H9 (cell line): ENCODE results near the gene MYO7A. TPM values are rescaled to one million over a fixed set of nuclear protein-coding genes. Genes with fewer than 3 reads are reported as not detected.

Source experiments
- DNase-seq: peaks from one replicate; pipeline ENCODE4 v3.0.0-alpha.2; 2017
- H2AFZ ChIP-seq: one replicate; pipeline ENCODE4 v1.6.1; 2013; ENCODE audit warnings: mild to moderate bottlenecking, low read length, control low read depth, moderate library complexity
- H2AK5ac ChIP-seq: 2 replicates; pipeline ENCODE4 v1.6.1; 2013; ENCODE audit warnings: low read length, control low read depth, mixed read lengths; ENCODE audit not compliant: insufficient read length
- H2BK120ac ChIP-seq: one replicate; pipeline ENCODE4 v1.6.1; 2013; ENCODE audit warnings: low read depth, mild to moderate bottlenecking, low read length, control low read depth, inconsistent platforms; ENCODE audit not compliant: poor library complexity, severe bottlenecking
- H2BK12ac ChIP-seq: 2 replicates; pipeline ENCODE4 v1.6.1; 2013; ENCODE audit warnings: low read length, control low read depth, mixed read lengths, low read depth; ENCODE audit not compliant: insufficient read length
- H2BK15ac ChIP-seq: 2 replicates; pipeline ENCODE4 v1.6.1; 2013; ENCODE audit warnings: low read depth, low read length, control low read depth
- H2BK20ac ChIP-seq: one replicate; pipeline ENCODE4 v1.6.1; 2013; ENCODE audit warnings: low read depth, mild to moderate bottlenecking, low read length, control low read depth, inconsistent platforms; ENCODE audit not compliant: poor library complexity, severe bottlenecking
- H2BK5ac ChIP-seq: 2 replicates; pipeline ENCODE4 v1.6.1; 2013; ENCODE audit warnings: low read length, control low read depth, mixed read lengths; ENCODE audit not compliant: insufficient read length
- H3K14ac ChIP-seq: 2 replicates; pipeline ENCODE4 v1.6.1; 2013; ENCODE audit warnings: low read length, control low read depth; ENCODE audit not compliant: insufficient read depth
- H3K18ac ChIP-seq: 2 replicates; pipeline ENCODE4 v1.6.1; 2013; ENCODE audit warnings: low read depth, mild to moderate bottlenecking, mixed read lengths, low read length, control low read depth; ENCODE audit not compliant: insufficient read length
- H3K23ac ChIP-seq: 2 replicates; pipeline ENCODE4 v1.6.1; 2013; ENCODE audit warnings: low read length, control low read depth, mixed read lengths, low read depth; ENCODE audit not compliant: insufficient read length
- H3K23me2 ChIP-seq: 2 replicates; pipeline ENCODE4 v1.6.1; 2013; ENCODE audit warnings: low read depth, mild to moderate bottlenecking, mixed read lengths, low read length, control low read depth; ENCODE audit not compliant: insufficient read length, poor library complexity, severe bottlenecking
- H3K27ac ChIP-seq: 2 replicates; pipeline ENCODE4 v1.5.1; 2013; ENCODE audit warnings: low read length, control low read depth, mixed read lengths, low read depth; ENCODE audit not compliant: insufficient read length
- H3K27me3 ChIP-seq: 2 replicates; pipeline ENCODE4 v1.6.1; 2013; ENCODE audit warnings: low read length, control low read depth, inconsistent platforms; ENCODE audit not compliant: insufficient read depth
- H3K4ac ChIP-seq: 2 replicates; pipeline ENCODE4 v1.6.1; 2013; ENCODE audit warnings: low read depth, mild to moderate bottlenecking, control low read depth, inconsistent platforms, low read length, moderate library complexity
- H3K4me1 ChIP-seq: 2 replicates; pipeline ENCODE4 v1.6.1; 2013; ENCODE audit warnings: low read length, control low read depth, inconsistent platforms; ENCODE audit not compliant: insufficient read depth
- H3K4me2 ChIP-seq: 2 replicates; pipeline ENCODE4 v1.6.1; 2013; ENCODE audit warnings: low read length, control low read depth, mixed read lengths; ENCODE audit not compliant: insufficient read length, insufficient read depth
- H3K56ac ChIP-seq: 2 replicates; pipeline ENCODE4 v1.6.1; 2013; ENCODE audit warnings: low read depth, mild to moderate bottlenecking, mixed read lengths, low read length, control low read depth; ENCODE audit not compliant: insufficient read length
- H3K79me1 ChIP-seq: 2 replicates; pipeline ENCODE4 v1.6.1; 2013; ENCODE audit warnings: low read depth, mild to moderate bottlenecking, moderate library complexity, low read length, control low read depth, inconsistent platforms; ENCODE audit not compliant: insufficient read depth, poor library complexity, severe bottlenecking
- H3K79me2 ChIP-seq: 2 replicates; pipeline ENCODE4 v1.6.1; 2013; ENCODE audit warnings: low read length, control low read depth, inconsistent platforms; ENCODE audit not compliant: insufficient read depth
- H3K9ac ChIP-seq: 2 replicates; pipeline ENCODE4 v1.6.1; 2013; ENCODE audit warnings: low read length, control low read depth, mixed read lengths; ENCODE audit not compliant: insufficient read length; ENCODE audit errors: extremely low read depth
- H3K9me3 ChIP-seq: one replicate; pipeline ENCODE4 v1.6.1; 2013; ENCODE audit warnings: low read depth, low read length, inconsistent platforms; ENCODE audit not compliant: control insufficient read depth
- H3T11ph ChIP-seq: one replicate; pipeline ENCODE4 v1.6.1; 2013; ENCODE audit warnings: mild to moderate bottlenecking, low read length, control low read depth, inconsistent platforms
- H4K20me1 ChIP-seq: one replicate; pipeline ENCODE4 v1.6.1; 2013; ENCODE audit not compliant: control insufficient read depth, insufficient read length, insufficient read depth
- H4K5ac ChIP-seq: 2 replicates; pipeline ENCODE4 v1.6.1; 2013; ENCODE audit warnings: low read depth, mild to moderate bottlenecking, mixed read lengths, low read length, control low read depth; ENCODE audit not compliant: insufficient read length
- H4K8ac ChIP-seq: replicated peaks from 2 replicates; pipeline ENCODE4 v1.6.1; 2013; ENCODE audit warnings: low read length, control low read depth, mixed read lengths, low read depth; ENCODE audit not compliant: insufficient read length
- H4K91ac ChIP-seq: 2 replicates; pipeline ENCODE4 v1.6.1; 2013; ENCODE audit warnings: low read depth, mild to moderate bottlenecking, moderate library complexity, mixed read lengths, low read length, control low read depth; ENCODE audit not compliant: insufficient read length
- H3K27ac Mint-ChIP-seq, 3 experiments: 2 replicates in 2 of 3; 3 replicates in 1 of 3; pipeline ENCODE4 v1.8.0; 2020 to 2021; ENCODE audit warnings: mixed read lengths in 3 of 3, mild to moderate bottlenecking in 1 of 3, moderate library complexity in 1 of 3
- H3K27me3 Mint-ChIP-seq: 2 replicates; pipeline ENCODE4 v1.8.0; 2021; ENCODE audit warnings: low read depth, mild to moderate bottlenecking, moderate library complexity, mixed read lengths
- H3K36me3 Mint-ChIP-seq, 3 experiments: 2 replicates in 2 of 3; 3 replicates in 1 of 3; pipeline ENCODE4 v1.8.0; 2020 to 2021; ENCODE audit warnings: low read depth in 3 of 3, mixed read lengths in 3 of 3; ENCODE audit not compliant: insufficient read depth in 1 of 3
- H3K4me1 Mint-ChIP-seq, 2 experiments: 2 replicates each; pipeline ENCODE4 v1.8.0; 2020; ENCODE audit warnings: mixed read lengths in 2 of 2
- H3K4me3 Mint-ChIP-seq, 2 experiments: 2 replicates in 1 of 2; 3 replicates in 1 of 2; pipeline ENCODE4 v1.8.0; 2020 to 2021; ENCODE audit warnings: mild to moderate bottlenecking in 2 of 2, mixed read lengths in 2 of 2, moderate library complexity in 1 of 2
- H3K9me3 Mint-ChIP-seq, 2 experiments: 2 replicates in 1 of 2; 3 replicates in 1 of 2; pipeline ENCODE4 v1.8.0; 2020; ENCODE audit warnings: mild to moderate bottlenecking in 2 of 2, mixed read lengths in 2 of 2, moderate library complexity in 1 of 2
- CTCF ChIP-seq: fragments of 200-600 bp; sonication (generic); conservative IDR thresholded peaks from 3 replicates; pipeline ENCODE4 v1.8.0; 2021; ENCODE audit warnings: antibody characterized with exemption, mild to moderate bottlenecking
- WGBS: extraction: QIAGEN DNeasy Blood & Tissue Kit; methylation state at CpG from one replicate; pipeline ENCODE4 v1.1.7; 2013; ENCODE audit warnings: missing lambda C conversion rate, low lambda C conversion rate, mixed read lengths; ENCODE audit not compliant: insufficient read length; ENCODE audit errors: extremely low coverage; 5-methylcytosine and 5-hydroxymethylcytosine counted together
- total RNA-seq: library from RNA; stranded (reverse); gene quantifications from 2 replicates; pipeline ENCODE4 v1.2.1, GENCODE V29; 2021

The MYO7A gene
- total RNA-seq, 1 experiment from 2014 or later: 1.6 TPM

- Histone ChIP-seq H2AK5ac (no peak overlapping the region), H2BK20ac (no peak overlapping the region), H4K20me1 (peaks cover 2% of the 10 kb centered on the region), H3K4me2 (no peak overlapping the region), H3K23ac (no peak overlapping the region), H3K9ac (no peak overlapping the region), H3K4ac (no peak overlapping the region), H3K23me2 (no peaks in the 10 kb centered on the region), H3K79me2 (no peaks in the 10 kb centered on the region), H4K8ac (no peak overlapping the region), H3K4me1 (no peaks in the 10 kb centered on the region; the same call in 1 of the 2 replicates), H2BK12ac (no peak overlapping the region), H2AFZ (no peak overlapping the region), H3K18ac (no peak overlapping the region), H4K5ac (no peak overlapping the region), H4K91ac (no peak overlapping the region), H2BK15ac (no peak overlapping the region), H2BK120ac (no peak overlapping the region), H3K27ac (no peak overlapping the region), H3K9me3 (no peaks in the 10 kb centered on the region), H3K14ac (no peak overlapping the region), H3K79me1 (no peaks in the 10 kb centered on the region), H3K56ac (no peak overlapping the region), H2BK5ac (no peak overlapping the region), H3T11ph (no peak overlapping the region), H3K27me3 (no peaks in the 10 kb centered on the region)
- no peak for TF ChIP-seq CTCF
- peaks cover 2% of the 10 kb centered on the region for H3K27me3 Mint-ChIP-seq
- H3K4me3 Mint-ChIP-seq: no peak overlapping the region
- WGBS: no CpG with 5 or more reads among the region's 4 CpGs
- DNase-seq: no peak
- peaks cover 12 to 19% of the 10 kb centered on the region in 2 experiments for H3K4me1 Mint-ChIP-seq
- H3K27ac Mint-ChIP-seq: no peak overlapping the region
- no peaks in the 10 kb centered on the region for H3K36me3 Mint-ChIP-seq
- H3K9me3 Mint-ChIP-seq: no peaks in the 10 kb centered on the region
Measured at GRCh38 chr11:77141034-77141433, 13.0 kb downstream of the MYO7A start.
